Adrenal gland (tissue), 12 donors: ENCODE data around the gene FBXW8. TPM values are rescaled to one million over a fixed set of nuclear protein-coding genes. Genes with fewer than 3 reads are reported as not detected.

Source experiments
- DNase-seq, 7 donors: peaks; one replicate each; pipeline ENCODE4 v3.0.0-alpha.2; 2019 to 2020
- H3K27ac ChIP-seq, 5 donors: fragments of 200-600 bp; sonication (generic) in 4 of 5; 1 replicate in 3 of 5; 2 replicates in 2 of 5; pipeline versions ENCODE4 v1.5.1 to v1.8.0; 2016 to 2020; ENCODE audit warnings: mild to moderate bottlenecking in 1 of 5
- H3K27me3 ChIP-seq: fragments of 200-600 bp; 2 replicates; pipeline ENCODE4 v1.8.0; 2021
- H3K36me3 ChIP-seq, 2 donors: fragments of 200-600 bp; replicated peaks in 1 of 2; 1 replicate in 1 of 2; 2 replicates in 1 of 2; pipeline versions ENCODE4 v1.5.1 to v1.8.0; 2018 to 2022
- H3K4me1 ChIP-seq, 2 donors: fragments of 200-600 bp; replicated peaks in 1 of 2; 1 replicate in 1 of 2; 2 replicates in 1 of 2; pipeline versions ENCODE4 v1.5.1 to v1.8.0; 2018 to 2021
- H3K4me3 ChIP-seq, 4 donors: fragments of 200-600 bp; sonication (generic) in 3 of 4; one replicate each; pipeline ENCODE4 v1.5.1; 2016 to 2018
- H3K9me3 ChIP-seq, 3 donors: fragments of 200-600 bp; sonication (generic) in 1 of 3; replicated peaks in 1 of 3; 1 replicate in 2 of 3; 2 replicates in 1 of 3; pipeline versions ENCODE4 v1.5.1 to v1.8.0; 2016 to 2021
- CTCF ChIP-seq, 6 experiments: fragments of 450-650 bp in 4 of 6; fragments of 200-600 bp in 2 of 6; sonication (generic) in 1 of 6; IDR thresholded peaks; 1 replicate in 5 of 6; 2 replicates in 1 of 6; pipeline versions ENCODE4 v1.5.1 to v1.8.0; 2016 to 2021; ENCODE audit warnings: antibody characterized with exemption in 6 of 6, mild to moderate bottlenecking in 2 of 6, moderate library complexity in 1 of 6
- POLR2A ChIP-seq, 2 donors: fragments of 450-650 bp; IDR thresholded peaks; one replicate each; pipeline ENCODE4 v1.6.1; 2017; ENCODE audit warnings: antibody characterized with exemption in 2 of 2, mild to moderate bottlenecking in 2 of 2, moderate library complexity in 1 of 2
- WGBS, 4 donors: extraction: QIAGEN DNeasy Blood & Tissue Kit in 2 of 4; methylation state at CpG; one replicate each; pipeline versions ENCODE4 v1.1.5 to v1.1.7; 2013 to 2017; 5-methylcytosine and 5-hydroxymethylcytosine counted together
- intact Hi-C, 2 donors: fragments of 100-400 bp; cut with DNase I; formaldehyde crosslinking; loops; one replicate each; pipeline versions ENCODE4 v1.14.1 to v1.15.0; 2022 to 2023
- polyA plus RNA-seq, 3 donors: library from polyadenylated mRNA; stranded (reverse); fragments of 200-250 nt in 2 of 3; fragments of 350-450 nt in 1 of 3; fragmentation: Illumina TruSeq in 1 of 3; extraction: RNeasy Lipid Tissue Mini Kit (QIAGEN cat#74804) in 1 of 3; gene quantifications; one replicate each; pipeline ENCODE4 v1.2.3, GENCODE V29; 2013 to 2014
- total RNA-seq, 9 donors: library from RNA; depleted of rRNA in 4 of 9; stranded (reverse); fragments of >200 nt in 4 of 9; fragments of 120-200 nt in 1 of 9; fragmentation: NEBNext Ultra II Directional in 1 of 9; extraction: Animal tissue kit (Norgen Biotek cat#: 25700) in 1 of 9; gene quantifications; one replicate each; pipeline versions ENCODE4 v1.1.0 to v1.2.4, GENCODE V29; 2013 to 2023
- donor health status: healthy with polysubstance abuse.
- donor health status: Bipolar disorder and iron deficiency.
- donor health status: DM: yes; HTN: yes; CAD: no.
- donor health status: DM: no; HTN: no; CAD: no.
- donor health status: DM: no; HTN: no; CAD: no.
- donor health status: DM: yes; HTN: yes; CAD: no.

The FBXW8 gene
- total and polyA plus RNA-seq, 12 donors = 2.9 to 19.1 (median 14.3) TPM

- Histone ChIP-seq H3K4me1 (no peaks in the 10 kb centered on the region), H3K9me3 (no peaks in the 10 kb centered on the region), H3K27ac (no peak overlapping the region), H3K36me3 (no peaks in the 10 kb centered on the region), H3K4me3 (no peak overlapping the region), H3K27me3 (no peaks in the 10 kb centered on the region)
- no peak for TF ChIP-seq CTCF (IDR thresholded peaks at IDR 0.05)
- no peak for TF ChIP-seq POLR2A (IDR thresholded peaks at IDR 0.05)
- DNase-seq = no peak
- WGBS, 4 donors = 70 to 87% (median 73%) methylated on average over 4 of the region's 4 CpGs
- intact Hi-C loops = no loop called here
Observed at GRCh38 chr12:116919247-116919661, 8.5 kb downstream of the FBXW8 start.

- no peaks in the 10 kb centered on the region for H3K36me3 ChIP-seq
- intact Hi-C loops = no loop called here
- TF ChIP-seq CTCF (IDR thresholded peaks at IDR 0.05) (no peak), POLR2A (IDR thresholded peaks at IDR 0.05) (no peak)
- no peak for DNase-seq
- no peak overlapping the region for H3K27ac ChIP-seq
- H3K4me3 ChIP-seq = no peak overlapping the region
- 85 to 90% (median 88%) methylated on average over 6 of the region's 6 CpGs for WGBS, 4 donors
- no peaks in the 10 kb centered on the region for H3K4me1 ChIP-seq
- H3K9me3 ChIP-seq = no peaks in the 10 kb centered on the region
- H3K27me3 ChIP-seq = no peaks in the 10 kb centered on the region
Observed at GRCh38 chr12:116919706-116920485, 9.1 kb downstream of the FBXW8 start.

- Histone ChIP-seq H3K4me1 (no peaks in the 10 kb centered on the region), H3K27me3 (no peaks in the 10 kb centered on the region), H3K27ac (no peak overlapping the region), H3K9me3 (no peaks in the 10 kb centered on the region), H3K4me3 (no peak overlapping the region), H3K36me3 (no peaks in the 10 kb centered on the region)
- 87 to 94% (median 93%) methylated on average over 3 of the region's 3 CpGs for WGBS, 4 donors
- intact Hi-C loops = no loop called here
- no peak for DNase-seq
- no peak for TF ChIP-seq POLR2A (IDR thresholded peaks at IDR 0.05)
- no peak for TF ChIP-seq CTCF (IDR thresholded peaks at IDR 0.05)
Observed at GRCh38 chr12:116920939-116921338, 10.2 kb downstream of the FBXW8 start.

GRCh38 chr12:116922194-116922897 is 11.6 kb downstream of the FBXW8 start:
- H3K36me3 ChIP-seq = no peaks in the 10 kb centered on the region
- no peak for DNase-seq
- no peak overlapping the region for H3K4me3 ChIP-seq
- H3K27ac ChIP-seq = no peak overlapping the region
- H3K27me3 ChIP-seq = no peaks in the 10 kb centered on the region
- TF ChIP-seq CTCF (IDR thresholded peaks at IDR 0.05) (no peak), POLR2A (IDR thresholded peaks at IDR 0.05) (no peak)
- H3K9me3 ChIP-seq = no peaks in the 10 kb centered on the region
- 84 to 90% (median 86%) methylated on average over 2 of the region's 2 CpGs for WGBS, 4 donors
- no peaks in the 10 kb centered on the region for H3K4me1 ChIP-seq
- intact Hi-C loops = no loop called here
